OCI-LY1 (cell line): ENCODE measurements around the gene FANCC.

Experiments
- CTCF ChIP-seq: fragments of 200-600 bp; sonication (generic), shearing (Covaris generic); IDR thresholded peaks from 2 replicates; pipeline ENCODE4 v1.5.1; 2017; ENCODE audit warnings: mild to moderate bottlenecking, antibody characterized with exemption, low read length, moderate library complexity, mixed read lengths
- EZH2 ChIP-seq: fragments of 200-600 bp; sonication (generic), shearing (Covaris generic); IDR thresholded peaks from 2 replicates; pipeline ENCODE4 v1.8.0; 2017; ENCODE audit warnings: borderline replicate concordance, mixed run types, mild to moderate bottlenecking, antibody characterized with exemption, low read length, moderate library complexity, mixed read lengths

DNA sequence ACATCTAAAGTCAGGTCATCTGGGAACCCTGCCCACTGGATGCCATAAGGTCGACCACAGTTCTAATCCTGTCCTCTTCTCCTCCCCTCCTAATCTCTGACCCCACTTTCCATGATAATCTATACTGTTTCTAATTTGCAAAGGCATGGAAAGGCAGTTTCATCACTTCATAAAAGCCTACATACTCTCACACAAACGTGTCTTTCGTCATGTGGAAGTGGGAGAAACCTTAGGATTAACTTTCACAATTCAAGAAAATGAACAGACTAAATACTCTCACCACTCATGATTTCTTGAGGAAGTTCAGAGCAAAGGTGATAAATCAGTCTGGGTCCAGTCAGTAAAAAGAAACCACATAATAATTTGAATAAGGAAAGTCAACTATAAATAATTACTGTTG lies 5.5 kb downstream of the FANCC start:
- TF ChIP-seq CTCF (no peak), EZH2 (no peak)
